GM21737 (cell line): Measurements from ENCODE around the gene NUS1.
"Not testable (repeated sequence)": the region's sequence is repeated elsewhere in the genome, so short reads cannot be mapped to it uniquely, and the experiment has no call there.

Experiments used
- ATAC-seq: cut with Tn5 transposase; IDR thresholded peaks from one replicate; pipeline ENCODE4 v1.9.1; 2021; ENCODE audit warnings: mild to moderate bottlenecking, moderate library complexity; ENCODE audit not compliant: unreplicated experiment

NUS1 gene

GRCh38 chr6:117706936-117707509, 31.8 kb downstream of the NUS1 start:
- not testable (repeated sequence) for ATAC-seq

- ATAC-seq, result no peak
Measured at GRCh38 chr6:117711369-117711768, 36.1 kb downstream of the NUS1 start.

GRCh38 chr6:117718895-117719294, 43.6 kb downstream of the NUS1 start:
- ATAC-seq, result no peak

- not testable (repeated sequence) for ATAC-seq
Measured at GRCh38 chr6:117721520-117721919, 46.3 kb downstream of the NUS1 start.

- no peak for ATAC-seq
Measured at GRCh38 chr6:117728626-117729025, 53.4 kb downstream of the NUS1 start.

- ATAC-seq, result no peak
Measured at GRCh38 chr6:117729613-117730012, 54.3 kb downstream of the NUS1 start.

GRCh38 chr6:117733341-117733740, 58.1 kb downstream of the NUS1 start:
- ATAC-seq, result no peak

GRCh38 chr6:117739869-117740268, 64.6 kb downstream of the NUS1 start:
- no peak for ATAC-seq

- no peak for ATAC-seq
Measured at GRCh38 chr6:117740605-117741004, 65.3 kb downstream of the NUS1 start.

- not testable (repeated sequence) for ATAC-seq
Measured at GRCh38 chr6:117750675-117751074, 75.4 kb downstream of the NUS1 start.
